Liver (tissue), 9 donors: Measurements from ENCODE around the gene NPAS2. TPM values are rescaled to one million over a fixed set of nuclear protein-coding genes. Genes with fewer than 3 reads are reported as not detected.
A peak's percentile ranks its signal among the peaks of the same experiment; 100 is the strongest.

ENCODE experiments used
- DNase-seq: peaks from one replicate; pipeline ENCODE4 v3.0.0-alpha.2; 2017; ENCODE audit warnings: low spot score
- H3K27ac ChIP-seq, 2 donors: one replicate each; pipeline ENCODE4 v1.7.0; 2013; ENCODE audit warnings: inconsistent platforms in 2 of 2, low read length in 2 of 2, control low read depth in 1 of 2, low read depth in 1 of 2, mild to moderate bottlenecking in 1 of 2
- H3K27me3 ChIP-seq, 4 donors: one replicate each; pipeline versions ENCODE4 v1.6.1 to v1.7.0; 2013; ENCODE audit warnings: low read length in 3 of 4, inconsistent platforms in 1 of 4, mild to moderate bottlenecking in 1 of 4, moderate library complexity in 1 of 4; ENCODE audit not compliant: control insufficient read depth in 4 of 4, insufficient read depth in 4 of 4
- H3K36me3 ChIP-seq, 4 donors: one replicate each; pipeline versions ENCODE4 v1.6.1 to v1.7.0; 2013; ENCODE audit warnings: low read length in 3 of 4, mild to moderate bottlenecking in 3 of 4, low read depth in 1 of 4, moderate library complexity in 1 of 4; ENCODE audit not compliant: control insufficient read depth in 4 of 4, insufficient read depth in 3 of 4
- H3K4me1 ChIP-seq, 4 donors: one replicate each; pipeline versions ENCODE4 v1.6.1 to v1.7.0; 2013; ENCODE audit warnings: low read length in 3 of 4, mild to moderate bottlenecking in 3 of 4, moderate library complexity in 1 of 4; ENCODE audit not compliant: control insufficient read depth in 4 of 4, insufficient read depth in 4 of 4
- H3K4me3 ChIP-seq, 3 donors: one replicate each; pipeline versions ENCODE4 v1.6.1 to v1.7.0; 2013; ENCODE audit warnings: low read length in 3 of 3, control low read depth in 1 of 3, low read depth in 1 of 3, mild to moderate bottlenecking in 1 of 3
- H3K9ac ChIP-seq, 2 donors: one replicate each; pipeline ENCODE4 v1.7.0; 2013; ENCODE audit warnings: low read length in 2 of 2, mild to moderate bottlenecking in 2 of 2, moderate library complexity in 2 of 2, control low read depth in 1 of 2, low read depth in 1 of 2
- H3K9me3 ChIP-seq, 4 donors: one replicate each; pipeline versions ENCODE4 v1.6.1 to v1.7.0; 2013; ENCODE audit warnings: low read length in 3 of 4; ENCODE audit not compliant: control insufficient read depth in 4 of 4
- ATF3 ChIP-seq: IDR thresholded peaks from 2 replicates; pipeline ENCODE4 v1.6.1; 2016; ENCODE audit warnings: antibody characterized with exemption
- CTCF ChIP-seq: fragments of 150-350 bp; IDR thresholded peaks from 2 replicates; pipeline ENCODE4 v1.5.1; 2017; ENCODE audit warnings: improper control_type of control experiment, low read depth, low read length; ENCODE audit not compliant: missing input control
- EGR1 ChIP-seq, 2 donors: IDR thresholded peaks; 2 replicates each; pipeline ENCODE4 v1.6.1; 2016 to 2018; ENCODE audit warnings: antibody characterized with exemption in 2 of 2, low read depth in 2 of 2
- FOXA2 ChIP-seq: IDR thresholded peaks from 2 replicates; pipeline ENCODE4 v1.6.1; 2016; ENCODE audit warnings: antibody characterized with exemption
- GABPA ChIP-seq, 2 donors: IDR thresholded peaks in 1 of 2; conservative IDR thresholded peaks in 1 of 2; 2 replicates each; pipeline ENCODE4 v1.6.1; 2016; ENCODE audit warnings: antibody characterized with exemption in 2 of 2, mild to moderate bottlenecking in 1 of 2, moderate library complexity in 1 of 2
- HNF4A ChIP-seq, 2 donors: conservative IDR thresholded peaks; 2 replicates each; pipeline ENCODE4 v1.6.1; 2016; ENCODE audit warnings: antibody characterized with exemption in 2 of 2, mild to moderate bottlenecking in 2 of 2
- JUND ChIP-seq, 2 donors: IDR thresholded peaks; 2 replicates each; pipeline ENCODE4 v1.6.1; 2016; ENCODE audit warnings: antibody characterized with exemption in 2 of 2
- MAX ChIP-seq: IDR thresholded peaks from 2 replicates; pipeline ENCODE4 v1.6.1; 2016; ENCODE audit warnings: antibody characterized with exemption
- NR2F2 ChIP-seq: IDR thresholded peaks from 2 replicates; pipeline ENCODE4 v1.6.1; 2016; ENCODE audit warnings: antibody characterized with exemption
- RAD21 ChIP-seq, 2 donors: IDR thresholded peaks; 2 replicates each; pipeline ENCODE4 v1.6.1; 2016; ENCODE audit warnings: antibody characterized with exemption in 2 of 2, mild to moderate bottlenecking in 2 of 2
- REST ChIP-seq: IDR thresholded peaks from 2 replicates; pipeline ENCODE4 v1.6.1; 2016; ENCODE audit warnings: antibody characterized with exemption, mild to moderate bottlenecking
- RXRA ChIP-seq, 2 donors: IDR thresholded peaks; 2 replicates each; pipeline ENCODE4 v1.6.1; 2017 to 2018; ENCODE audit warnings: antibody characterized with exemption in 2 of 2, mild to moderate bottlenecking in 1 of 2
- TAF1 ChIP-seq: conservative IDR thresholded peaks from 2 replicates; pipeline ENCODE4 v1.6.1; 2016; ENCODE audit warnings: antibody characterized with exemption, mild to moderate bottlenecking
- ZBTB33 ChIP-seq: IDR thresholded peaks from 2 replicates; pipeline ENCODE4 v1.6.1; 2016; ENCODE audit warnings: antibody characterized with exemption
- WGBS: extraction: QIAGEN DNeasy Blood & Tissue Kit; methylation state at CpG from one replicate; pipeline ENCODE4 v1.1.7; 2013; 5-methylcytosine and 5-hydroxymethylcytosine counted together
- polyA plus RNA-seq, 2 donors: library from polyadenylated mRNA; stranded (reverse) in 1 of 2; unstranded in 1 of 2; fragments of 200-250 nt in 1 of 2; fragments of >200 nt in 1 of 2; fragmentation: Nextera tagmentation in 1 of 2; extraction: Ambion mirVana in 1 of 2; gene quantifications; one replicate each; pipeline versions ENCODE4 v1.2.1 to v1.2.3, GENCODE V29; 2013 to 2015
- total RNA-seq, 2 donors: library from RNA; depleted of rRNA; stranded (reverse); fragments of >200 nt; gene quantifications; one replicate each; pipeline ENCODE4 v1.2.3, GENCODE V29; 2014
- donor health status: healthy.
- donor health status: healthy.
- donor health status: healthy.
- donor health status: healthy.
- donor health status: healthy.

The NPAS2 gene
- total and polyA plus RNA-seq, 4 donors, result 0.33 to 24.3 (median 6.6) TPM

- no peak for TF ChIP-seq FOXA2
- TF ChIP-seq ATF3, result no peak
- TF ChIP-seq NR2F2, result no peak
- no peak for TF ChIP-seq CTCF
- TF ChIP-seq RXRA (IDR thresholded peaks at IDR 0.05), result no peak
- TF ChIP-seq HNF4A (conservative IDR thresholded peaks at IDR 0.05), result no peak
- TF ChIP-seq RAD21 (IDR thresholded peaks at IDR 0.05), result no peak
- TF ChIP-seq EGR1 (IDR thresholded peaks at IDR 0.05; ENCODE audit: low read depth in 2 of 2), result no peak
- TF ChIP-seq GABPA (IDR thresholded peaks at IDR 0.05 in 1 of 2, conservative IDR thresholded peaks at IDR 0.05 in 1 of 2), result no peak
- TF ChIP-seq ZBTB33, result no peak
- no peak for TF ChIP-seq TAF1
- TF ChIP-seq MAX, result no peak
- no peak for TF ChIP-seq REST
- no peak for TF ChIP-seq JUND (IDR thresholded peaks at IDR 0.05)
- Histone ChIP-seq H3K27ac (peak overlapping the region in 1 of 2 donors; percentile 43), H3K9ac (no peak overlapping the region), H3K9me3 (no peaks in the 10 kb centered on the region), H3K4me1 (peaks cover 7 to 36% (median 25%) of the 10 kb centered on the region in 4 donors), H3K27me3 (no peaks in the 10 kb centered on the region), H3K36me3 (peaks cover 0 to 1% (median 0%) of the 10 kb centered on the region in 4 donors), H3K4me3 (no peak overlapping the region)
- DNase-seq, result no peak
- 83% methylated on average over 7 of the region's 7 CpGs for WGBS
Measured at GRCh38 chr2:100844514-100844913, 24.6 kb downstream of the NPAS2 start.
